AG04450 (cell line): ENCODE results near the gene CBY1. TPM values are rescaled to one million over a fixed set of nuclear protein-coding genes. Genes with fewer than 3 reads are reported as not detected.

Experiments used
- CTCF ChIA-PET: fragments of 300-600, 350-600 bp; formaldehyde crosslinking; extraction: SDS; loops from one replicate; lab custom pipeline; 2022; ENCODE audit warnings: antibody characterized with exemption, inconsistent platforms; lab: Charles Lee
- POLR2A ChIA-PET: fragments of 350-600 bp; formaldehyde crosslinking; extraction: SDS; loops from one replicate; lab custom pipeline; 2021; ENCODE audit warnings: antibody characterized with exemption, inconsistent platforms; lab: Yijun Ruan, JAX
- DNase-seq: peaks from one replicate; pipeline ENCODE4 v3.0.0-alpha.2; 2011; ENCODE audit warnings: low read depth, low spot score
- H3K27ac ChIP-seq: one replicate; pipeline ENCODE4 v1.5.1; 2012; ENCODE audit warnings: low read depth, low read length, control low read depth
- H3K27me3 ChIP-seq: one replicate; pipeline ENCODE4 v1.6.0; 2012; ENCODE audit warnings: low read length; ENCODE audit not compliant: control insufficient read depth, insufficient read depth
- H3K4me3 ChIP-seq: 2 replicates; pipeline ENCODE4 v1.5.1; 2011; ENCODE audit warnings: mild to moderate bottlenecking, low read depth, low read length, control low read depth
- H3K9me3 ChIP-seq: 2 replicates; pipeline ENCODE4 v1.5.1; 2012; ENCODE audit warnings: low read length; ENCODE audit not compliant: control insufficient read depth, insufficient read depth
- CTCF ChIP-seq: IDR thresholded peaks from 2 replicates; pipeline ENCODE4 v1.5.1; 2011; ENCODE audit warnings: low read depth, low read length, control low read depth, inconsistent platforms
- polyA plus RNA-seq: library from polyadenylated mRNA; depleted of rRNA; stranded (reverse); fragments of >200 nt; gene quantifications from 2 replicates; pipeline ENCODE4 v1.2.3, GENCODE V29; 2011

Gene CBY1
- polyA plus RNA-seq, 1 experiment, result 43.0 TPM

GRCh38 chr22:38713921-38714320, 57.5 kb downstream of the CBY1 start:
- Histone ChIP-seq H3K9me3 (no peaks in the 10 kb centered on the region), H3K4me3 (no peak overlapping the region), H3K27ac (no peak overlapping the region), H3K27me3 (no peaks in the 10 kb centered on the region)
- no peak for TF ChIP-seq CTCF
- DNase-seq, result no peak
- ChIA-PET CTCF (interaction anchor here (2.5 kb wide), 1 partner anchor 11 kb away, joined by 11 read pairs; no protein-coding TSS in a partner anchor), POLR2A (no interaction called here)

GRCh38 chr22:38715176-38715764, 58.8 kb downstream of the CBY1 start:
- no peak overlapping the region for H3K4me3 ChIP-seq
- H3K9me3 ChIP-seq, result no peaks in the 10 kb centered on the region
- no peak for TF ChIP-seq CTCF
- no peak for DNase-seq
- ChIA-PET POLR2A (no interaction called here), CTCF (interaction anchor here (2.5 kb wide), 1 partner anchor 10 kb away, joined by 11 read pairs; no protein-coding TSS in a partner anchor)
- no peaks in the 10 kb centered on the region for H3K27me3 ChIP-seq
- H3K27ac ChIP-seq, result no peak overlapping the region

GRCh38 chr22:38715852-38716251, 59.4 kb downstream of the CBY1 start:
- H3K27ac ChIP-seq, result no peak overlapping the region
- ChIA-PET POLR2A (no interaction called here), CTCF (interaction anchor here (2.5 kb wide), 1 partner anchor 9 kb away, joined by 11 read pairs; no protein-coding TSS in a partner anchor)
- no peak for TF ChIP-seq CTCF
- no peak for DNase-seq
- no peaks in the 10 kb centered on the region for H3K27me3 ChIP-seq
- H3K4me3 ChIP-seq, result no peak overlapping the region
- H3K9me3 ChIP-seq, result no peaks in the 10 kb centered on the region

- no peak overlapping the region for H3K27ac ChIP-seq
- CTCF ChIA-PET, result interaction anchor here (1.8 kb wide), 1 partner anchor 9 kb away, joined by 6 read pairs; no protein-coding TSS in a partner anchor
Observed at GRCh38 chr22:38716271-38716670, 59.8 kb downstream of the CBY1 start.

More at GRCh38 chr22:38716271-38716670, 59.8 kb downstream of the CBY1 start:
- TF ChIP-seq CTCF, result no peak
- DNase-seq, result no peak
- no peak overlapping the region for H3K4me3 ChIP-seq
- no peaks in the 10 kb centered on the region for H3K27me3 ChIP-seq
- POLR2A ChIA-PET, result no interaction called here
- no peaks in the 10 kb centered on the region for H3K9me3 ChIP-seq
